ENCODE measurements around the gene HTT.

Gene HTT

GRCh38 chr4:3188118-3188517 is 113.6 kb downstream of the HTT start:
- H3K27ac Mint-ChIP-seq: no peak overlapping the region
- H3K4me3 Mint-ChIP-seq: no peak overlapping the region
- H3K4me1 Mint-ChIP-seq: peaks cover 13% of the 10 kb centered on the region
- H3K27me3 Mint-ChIP-seq: no peaks in the 10 kb centered on the region
- H3K9me3 Mint-ChIP-seq: no peaks in the 10 kb centered on the region
- peaks cover 15% of the 10 kb centered on the region for H3K36me3 Mint-ChIP-seq

GRCh38 chr4:3189459-3189858 is 115.0 kb downstream of the HTT start:
- peaks cover 25% of the 10 kb centered on the region for H3K4me1 Mint-ChIP-seq
- H3K27me3 Mint-ChIP-seq: no peaks in the 10 kb centered on the region
- H3K9me3 Mint-ChIP-seq: no peaks in the 10 kb centered on the region
- H3K27ac Mint-ChIP-seq: no peak overlapping the region
- H3K36me3 Mint-ChIP-seq: peaks cover 10% of the 10 kb centered on the region
- H3K4me3 Mint-ChIP-seq: no peak overlapping the region

GRCh38 chr4:3190549-3190948 is 116.1 kb downstream of the HTT start:
- no peak overlapping the region for H3K4me3 Mint-ChIP-seq
- no peaks in the 10 kb centered on the region for H3K27me3 Mint-ChIP-seq
- H3K9me3 Mint-ChIP-seq: no peaks in the 10 kb centered on the region
- H3K27ac Mint-ChIP-seq: no peak overlapping the region
- peaks cover 36% of the 10 kb centered on the region for H3K4me1 Mint-ChIP-seq
- H3K36me3 Mint-ChIP-seq: peaks cover 7% of the 10 kb centered on the region

- peaks cover 53% of the 10 kb centered on the region for H3K4me1 Mint-ChIP-seq
- H3K27ac Mint-ChIP-seq: no peak overlapping the region
- H3K4me3 Mint-ChIP-seq: no peak overlapping the region
- H3K36me3 Mint-ChIP-seq: peaks cover 5% of the 10 kb centered on the region
- no peaks in the 10 kb centered on the region for H3K27me3 Mint-ChIP-seq
- no peaks in the 10 kb centered on the region for H3K9me3 Mint-ChIP-seq
These were observed 117.7 kb downstream of the HTT start for GRCh38 chr4:3192188-3192587.

- Mint-ChIP-seq H3K4me1 (peaks cover 59% of the 10 kb centered on the region), H3K9me3 (no peaks in the 10 kb centered on the region), H3K27ac (no peak overlapping the region), H3K36me3 (peaks cover 5% of the 10 kb centered on the region), H3K27me3 (no peaks in the 10 kb centered on the region), H3K4me3 (no peak overlapping the region)
These were observed 118.3 kb downstream of the HTT start for GRCh38 chr4:3192827-3193226.

- H3K36me3 Mint-ChIP-seq: no peaks in the 10 kb centered on the region
- H3K27ac Mint-ChIP-seq: no peak overlapping the region
- no peaks in the 10 kb centered on the region for H3K27me3 Mint-ChIP-seq
- H3K9me3 Mint-ChIP-seq: no peaks in the 10 kb centered on the region
- H3K4me3 Mint-ChIP-seq: no peak overlapping the region
- peaks cover 60% of the 10 kb centered on the region for H3K4me1 Mint-ChIP-seq
These were observed 119.2 kb downstream of the HTT start for GRCh38 chr4:3193531-3194203.

- Mint-ChIP-seq H3K4me3 (peak overlapping the region; percentile 56), H3K27ac (peak overlapping the region; percentile 74), H3K4me1 (peaks cover 68% of the 10 kb centered on the region), H3K9me3 (no peaks in the 10 kb centered on the region), H3K36me3 (no peaks in the 10 kb centered on the region), H3K27me3 (no peaks in the 10 kb centered on the region)
These were observed 122.3 kb downstream of the HTT start for GRCh38 chr4:3196670-3197359.

GRCh38 chr4:3197366-3198105 is 123.1 kb downstream of the HTT start:
- peaks cover 72% of the 10 kb centered on the region for H3K4me1 Mint-ChIP-seq

GRCh38 chr4:3198906-3199305 is 124.4 kb downstream of the HTT start:
- no peak overlapping the region for H3K4me3 Mint-ChIP-seq
- H3K27ac Mint-ChIP-seq: no peak overlapping the region
- H3K9me3 Mint-ChIP-seq: no peaks in the 10 kb centered on the region
- H3K4me1 Mint-ChIP-seq: peaks cover 74% of the 10 kb centered on the region
- no peaks in the 10 kb centered on the region for H3K36me3 Mint-ChIP-seq
- no peaks in the 10 kb centered on the region for H3K27me3 Mint-ChIP-seq

More at GRCh38 chr4:3197366-3198105, 123.1 kb downstream of the HTT start:
- peak overlapping the region; percentile 74 for H3K27ac Mint-ChIP-seq
- no peaks in the 10 kb centered on the region for H3K27me3 Mint-ChIP-seq
- no peaks in the 10 kb centered on the region for H3K36me3 Mint-ChIP-seq
- H3K4me3 Mint-ChIP-seq: peak overlapping the region; percentile 19
- H3K9me3 Mint-ChIP-seq: no peaks in the 10 kb centered on the region

- Mint-ChIP-seq H3K4me3 (no peak overlapping the region), H3K27me3 (no peaks in the 10 kb centered on the region), H3K4me1 (peaks cover 71% of the 10 kb centered on the region), H3K36me3 (no peaks in the 10 kb centered on the region), H3K9me3 (no peaks in the 10 kb centered on the region), H3K27ac (no peak overlapping the region)
These were observed 125.4 kb downstream of the HTT start for GRCh38 chr4:3199653-3200422.

- Mint-ChIP-seq H3K27me3 (no peaks in the 10 kb centered on the region), H3K4me1 (peaks cover 64% of the 10 kb centered on the region), H3K36me3 (no peaks in the 10 kb centered on the region), H3K27ac (no peak overlapping the region), H3K9me3 (no peaks in the 10 kb centered on the region), H3K4me3 (no peak overlapping the region)
These were observed 126.1 kb downstream of the HTT start for GRCh38 chr4:3200423-3201090.

GRCh38 chr4:3201718-3202702 is 127.5 kb downstream of the HTT start:
- Mint-ChIP-seq H3K9me3 (no peaks in the 10 kb centered on the region), H3K36me3 (peaks cover 6% of the 10 kb centered on the region), H3K27me3 (no peaks in the 10 kb centered on the region), H3K27ac (peak overlapping the region; percentile 87), H3K4me1 (peaks cover 50% of the 10 kb centered on the region), H3K4me3 (peak overlapping the region; percentile 70)

- H3K27ac Mint-ChIP-seq: peak overlapping the region; percentile 60
- no peaks in the 10 kb centered on the region for H3K9me3 Mint-ChIP-seq
- H3K4me3 Mint-ChIP-seq: peak overlapping the region; percentile 70
- peaks cover 44% of the 10 kb centered on the region for H3K4me1 Mint-ChIP-seq
- H3K36me3 Mint-ChIP-seq: peaks cover 10% of the 10 kb centered on the region
- H3K27me3 Mint-ChIP-seq: no peaks in the 10 kb centered on the region
These were observed 128.6 kb downstream of the HTT start for GRCh38 chr4:3202836-3203820.
